Spinal cord (tissue), 10 donors: Measurements from ENCODE around the gene PSIP1. TPM values are rescaled to one million over a fixed set of nuclear protein-coding genes. Genes with fewer than 3 reads are reported as not detected.
A peak's percentile ranks its signal among the peaks of the same experiment; 100 is the strongest.
"Not testable (repeated sequence)": the region's sequence is repeated elsewhere in the genome, so short reads cannot be mapped to it uniquely, and the experiment has no call there.

ENCODE experiments used
- DNase-seq, 6 donors: peaks; one replicate each; pipeline versions ENCODE4 v3.0.0 to v3.0.0-alpha.2; 2013 to 2015; ENCODE audit warnings: low spot score in 6 of 6, low read depth in 4 of 6
- H3K27ac ChIP-seq: one replicate; pipeline ENCODE4 v1.5.1; 2013; ENCODE audit warnings: low read depth, low read length, control low read depth
- H3K27me3 ChIP-seq: one replicate; pipeline ENCODE4 v1.6.1; 2013; ENCODE audit warnings: low read length; ENCODE audit not compliant: control insufficient read depth, insufficient read depth
- H3K36me3 ChIP-seq: one replicate; pipeline ENCODE4 v1.6.1; 2013; ENCODE audit warnings: low read length; ENCODE audit not compliant: control insufficient read depth, insufficient read depth
- H3K4me1 ChIP-seq: one replicate; pipeline ENCODE4 v1.6.1; 2013; ENCODE audit warnings: low read length; ENCODE audit not compliant: control insufficient read depth, insufficient read depth
- H3K4me3 ChIP-seq: one replicate; pipeline ENCODE4 v1.5.1; 2013; ENCODE audit warnings: low read depth, low read length, control low read depth
- H3K9me3 ChIP-seq: one replicate; pipeline ENCODE4 v1.6.1; 2013; ENCODE audit warnings: low read length; ENCODE audit not compliant: control insufficient read depth, insufficient read depth
- WGBS: methylation state at CpG from one replicate; pipeline ENCODE4 v1.1.5; 2013; ENCODE audit warnings: missing lambda C conversion rate; ENCODE audit not compliant: insufficient coverage; 5-methylcytosine and 5-hydroxymethylcytosine counted together
- polyA plus RNA-seq, 2 donors: library from polyadenylated mRNA; unstranded; fragments of 120-200 nt; gene quantifications; one replicate each; pipeline ENCODE4 v1.2.1, GENCODE V29; 2013; ENCODE audit not compliant: insufficient read length in 2 of 2
- total RNA-seq, 2 donors: library from RNA; depleted of rRNA in 1 of 2; stranded (reverse); fragments of 120-200 nt in 1 of 2; fragments of >200 nt in 1 of 2; gene quantifications; one replicate each; pipeline versions ENCODE4 v1.2.3 to v1.2.4, GENCODE V29; 2013 to 2014
- donor health status: healthy.

PSIP1 gene
- total and polyA plus RNA-seq, 4 donors = 114 to 270 (median 164) TPM

DNA sequence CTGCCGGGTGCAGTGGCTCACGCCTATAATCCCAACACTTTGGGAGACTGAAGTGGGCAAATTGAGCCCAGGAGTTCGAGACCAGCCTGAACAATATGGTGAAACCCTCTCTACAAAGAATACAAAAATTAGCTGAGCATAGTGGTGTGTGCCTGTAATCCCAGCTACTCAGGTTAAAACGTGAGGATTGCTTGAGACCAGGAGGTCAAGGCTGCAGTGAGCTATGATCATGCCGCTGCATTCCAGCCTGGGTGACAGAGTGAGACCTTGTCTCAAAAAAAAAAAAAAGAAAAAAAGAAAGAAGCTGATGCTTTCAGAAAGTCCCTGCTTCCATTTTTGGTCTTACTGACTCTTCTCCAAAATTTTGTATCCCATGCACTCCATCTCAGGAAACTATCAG lies 56.8 kb downstream of the PSIP1 start:
- no peak for DNase-seq
- Histone ChIP-seq H3K4me1 (no peaks in the 10 kb centered on the region), H3K4me3 (no peak overlapping the region), H3K27me3 (no peaks in the 10 kb centered on the region), H3K36me3 (peaks cover 27% of the 10 kb centered on the region), H3K9me3 (no peaks in the 10 kb centered on the region), H3K27ac (no peak overlapping the region)
- WGBS = 80% methylated on average over 1 of the region's 5 CpGs

DNA sequence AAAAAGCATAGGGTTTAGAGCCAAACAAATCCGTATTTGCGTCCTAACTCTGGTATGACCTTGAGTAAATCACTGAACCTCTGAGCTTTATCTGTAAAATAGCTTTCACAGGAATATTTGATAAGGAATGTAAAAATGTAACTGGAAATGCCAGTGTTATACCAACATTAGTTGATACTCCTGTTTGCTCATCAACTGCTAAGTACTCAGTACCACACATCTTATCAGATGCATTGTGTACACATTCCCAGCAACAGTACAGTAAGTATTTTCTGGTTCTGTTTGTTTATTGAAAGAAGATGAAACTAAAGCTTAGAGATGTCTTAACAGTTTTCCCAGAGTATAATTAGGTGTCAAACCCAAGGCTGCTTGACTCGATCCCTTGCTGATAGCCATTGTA lies 66.6 kb downstream of the PSIP1 start:
- DNase-seq = no peak
- H3K4me1 ChIP-seq = no peaks in the 10 kb centered on the region
- H3K9me3 ChIP-seq = no peaks in the 10 kb centered on the region
- H3K4me3 ChIP-seq = no peak overlapping the region
- WGBS = no CpG with 5 or more reads among the region's 3 CpGs
- no peaks in the 10 kb centered on the region for H3K27me3 ChIP-seq
- no peak overlapping the region for H3K27ac ChIP-seq
- H3K36me3 ChIP-seq = peaks cover 42% of the 10 kb centered on the region

DNA sequence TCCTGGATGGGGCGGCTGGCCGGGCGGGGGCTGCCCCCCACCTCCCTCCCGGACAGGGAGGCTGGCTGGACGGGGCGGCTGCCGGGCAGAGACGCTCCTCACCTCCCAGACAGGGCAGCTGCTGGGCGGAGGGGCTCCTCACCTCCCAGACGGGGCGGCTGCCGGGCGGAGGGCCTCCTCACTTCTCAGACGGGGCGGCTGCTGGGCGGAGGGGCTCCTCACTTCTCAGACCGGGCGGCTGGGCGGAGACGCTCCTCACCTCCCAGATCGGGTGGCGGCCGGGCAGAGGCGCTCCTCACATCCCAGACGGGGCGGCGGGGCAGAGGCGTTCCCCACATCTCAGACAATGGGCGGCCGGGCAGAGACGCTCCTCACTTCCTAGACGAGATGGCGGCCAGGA lies 68.5 kb downstream of the PSIP1 start:
- H3K27me3 ChIP-seq, DNase-seq, H3K4me1 ChIP-seq, H3K9me3 ChIP-seq, H3K4me3 ChIP-seq, H3K27ac ChIP-seq: not testable (repeated sequence)
- H3K36me3 ChIP-seq = peaks cover 42% of the 10 kb centered on the region
- 99% methylated on average over 28 of the region's 33 CpGs for WGBS

DNA sequence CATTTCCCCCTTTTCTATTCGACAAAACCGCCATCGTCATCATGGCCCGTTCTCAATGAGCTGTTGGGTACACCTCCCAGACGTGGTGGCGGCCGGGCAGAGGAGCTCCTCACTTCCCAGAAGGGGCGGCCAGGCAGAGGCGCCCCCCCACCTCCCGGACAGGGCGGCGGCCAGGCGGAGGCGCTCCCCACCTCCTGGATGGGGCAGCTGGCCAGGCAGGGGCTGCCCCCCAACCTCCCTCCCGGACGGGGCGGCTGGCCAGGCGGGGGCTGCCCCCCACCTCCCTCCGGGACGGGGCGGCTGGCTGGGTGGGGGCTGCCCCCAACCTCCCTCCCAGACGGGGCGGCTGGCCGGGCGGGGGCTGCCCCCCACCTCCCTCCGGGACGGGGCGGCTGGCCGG lies 68.9 kb downstream of the PSIP1 start:
- not testable (repeated sequence) for H3K27ac ChIP-seq, H3K27me3 ChIP-seq, H3K9me3 ChIP-seq, DNase-seq, H3K4me1 ChIP-seq, H3K4me3 ChIP-seq
- peaks cover 44% of the 10 kb centered on the region for H3K36me3 ChIP-seq
- WGBS = 98% methylated on average over 16 of the region's 29 CpGs

DNA sequence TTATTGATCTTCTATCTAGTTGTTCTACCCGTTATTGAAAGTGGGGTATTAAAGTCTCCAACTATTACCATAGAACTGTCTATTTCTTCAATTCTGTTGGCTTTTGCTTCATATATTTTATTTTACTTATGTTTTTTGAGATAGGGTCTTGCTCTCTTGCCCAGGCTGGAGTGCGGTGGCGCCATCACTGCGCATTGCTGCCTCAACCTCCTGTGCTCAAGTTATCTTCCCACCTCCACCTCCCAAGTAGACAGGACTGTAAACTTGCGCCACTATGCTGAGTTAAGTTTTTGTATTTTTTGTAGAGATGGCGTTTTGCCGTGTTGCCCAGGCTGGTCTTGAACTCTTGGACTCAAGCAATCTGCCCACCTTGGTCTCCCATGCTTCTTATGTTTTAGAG lies 71.9 kb downstream of the PSIP1 start:
- DNase-seq = no peak
- no CpG with 5 or more reads among the region's 7 CpGs for WGBS
- H3K27ac ChIP-seq = no peak overlapping the region
- H3K4me3 ChIP-seq = no peak overlapping the region
- no peaks in the 10 kb centered on the region for H3K4me1 ChIP-seq
- H3K27me3 ChIP-seq = no peaks in the 10 kb centered on the region
- peaks cover 45% of the 10 kb centered on the region for H3K36me3 ChIP-seq
- H3K9me3 ChIP-seq = peaks cover 1% of the 10 kb centered on the region

DNA sequence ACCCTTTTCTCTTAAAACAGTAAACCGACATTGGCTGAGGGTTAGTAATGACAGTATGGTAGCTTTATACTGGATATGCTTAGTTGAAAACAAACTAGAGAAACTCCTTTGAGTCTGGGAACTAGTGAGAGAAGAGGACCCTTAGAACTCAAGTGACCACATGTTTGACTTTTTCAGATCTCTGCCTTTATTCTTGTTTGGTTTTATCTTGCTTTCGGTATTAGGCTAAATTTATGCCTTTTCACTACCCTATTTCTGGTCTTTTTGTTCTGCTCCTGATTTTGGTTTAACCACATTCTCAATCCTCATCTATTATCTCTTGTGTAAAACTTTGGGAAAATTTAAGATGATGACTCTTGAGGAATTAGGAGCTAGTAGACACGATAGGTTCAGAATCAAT lies 77.1 kb downstream of the PSIP1 start:
- Histone ChIP-seq H3K27me3 (no peaks in the 10 kb centered on the region), H3K27ac (no peak overlapping the region), H3K4me1 (peaks cover 3% of the 10 kb centered on the region), H3K36me3 (peaks cover 20% of the 10 kb centered on the region), H3K4me3 (no peak overlapping the region), H3K9me3 (peaks cover 1% of the 10 kb centered on the region)
- WGBS = no CpG with 5 or more reads among the region's 3 CpGs
- DNase-seq = no peak

DNA sequence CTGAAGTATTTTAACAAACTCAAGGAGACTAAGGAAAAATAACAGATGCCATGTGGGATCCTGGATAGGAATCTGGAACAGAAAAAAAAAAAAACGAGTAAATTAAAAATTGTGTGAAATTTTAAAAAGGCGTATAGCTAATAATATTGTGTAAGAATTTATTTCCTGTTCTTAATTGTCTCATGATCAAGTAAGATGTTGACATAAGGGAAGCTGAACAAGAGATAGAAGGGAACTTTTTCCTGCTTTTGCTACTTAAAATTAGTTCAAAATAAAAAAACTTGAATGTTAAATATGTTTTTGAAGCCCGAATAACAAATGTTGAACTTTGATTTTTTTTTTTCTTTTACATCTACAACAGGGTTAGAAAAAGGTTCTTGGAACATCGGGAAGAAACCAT lies 77.6 kb downstream of the PSIP1 start:
- DNase-seq = no peak
- H3K27me3 ChIP-seq = no peaks in the 10 kb centered on the region
- H3K27ac ChIP-seq = no peak overlapping the region
- no peak overlapping the region for H3K4me3 ChIP-seq
- WGBS = no CpG with 5 or more reads among the region's 4 CpGs
- peaks cover 20% of the 10 kb centered on the region for H3K36me3 ChIP-seq
- peaks cover 1% of the 10 kb centered on the region for H3K9me3 ChIP-seq
- H3K4me1 ChIP-seq = peaks cover 3% of the 10 kb centered on the region

DNA sequence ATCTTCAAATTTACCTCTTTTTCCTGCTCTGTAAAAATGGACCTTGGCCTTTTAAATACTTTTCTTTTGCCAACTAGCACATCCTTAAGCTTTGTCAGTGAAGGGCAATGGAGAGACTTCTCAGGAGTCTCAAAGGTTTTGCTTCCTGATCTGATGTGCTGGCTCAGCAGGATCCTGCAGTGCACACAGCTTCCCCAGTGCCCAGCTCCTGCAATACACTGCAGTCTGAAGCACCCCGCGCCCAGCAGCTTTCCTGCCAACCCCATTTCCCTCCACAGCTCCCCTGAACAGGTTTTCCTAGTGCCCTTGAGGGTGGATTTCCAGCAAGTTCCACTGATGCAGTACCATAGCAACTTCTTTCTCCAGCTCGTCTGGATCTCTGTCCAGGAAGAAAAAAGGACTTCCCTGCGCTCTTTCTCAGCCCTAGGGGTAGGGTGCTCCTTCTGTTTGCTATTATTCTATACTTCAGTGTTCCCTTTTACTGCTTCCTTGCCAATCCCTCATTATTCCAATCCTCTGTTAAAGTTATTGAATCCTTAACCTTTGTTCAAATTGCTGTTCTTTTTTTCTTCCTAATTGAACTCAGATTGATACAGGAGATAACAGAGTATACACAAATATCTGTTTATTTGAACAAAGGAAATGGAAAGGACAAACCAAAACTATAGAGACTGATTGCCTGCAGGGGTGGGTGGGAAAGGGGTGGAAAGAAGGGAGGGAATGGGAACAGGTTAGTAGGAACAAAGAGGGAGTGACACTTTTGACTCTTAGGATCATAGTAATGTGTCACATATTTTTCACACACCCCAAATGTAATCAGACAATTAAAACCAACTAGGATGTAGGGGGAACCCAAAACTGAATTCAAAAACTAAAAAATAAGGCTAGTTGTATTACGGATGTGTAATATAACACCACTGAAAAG lies 79.6 kb downstream of the PSIP1 start:
- H3K36me3 ChIP-seq = peaks cover 20% of the 10 kb centered on the region
- H3K9me3 ChIP-seq = no peaks in the 10 kb centered on the region
- peaks cover 3% of the 10 kb centered on the region for H3K4me1 ChIP-seq
- no peaks in the 10 kb centered on the region for H3K27me3 ChIP-seq
- H3K4me3 ChIP-seq = no peak overlapping the region
- DNase-seq = peak in 2 of 6 donors; percentile 9 to 20
- H3K27ac ChIP-seq = no peak overlapping the region
- WGBS = 64% methylated on average over 2 of the region's 5 CpGs

DNA sequence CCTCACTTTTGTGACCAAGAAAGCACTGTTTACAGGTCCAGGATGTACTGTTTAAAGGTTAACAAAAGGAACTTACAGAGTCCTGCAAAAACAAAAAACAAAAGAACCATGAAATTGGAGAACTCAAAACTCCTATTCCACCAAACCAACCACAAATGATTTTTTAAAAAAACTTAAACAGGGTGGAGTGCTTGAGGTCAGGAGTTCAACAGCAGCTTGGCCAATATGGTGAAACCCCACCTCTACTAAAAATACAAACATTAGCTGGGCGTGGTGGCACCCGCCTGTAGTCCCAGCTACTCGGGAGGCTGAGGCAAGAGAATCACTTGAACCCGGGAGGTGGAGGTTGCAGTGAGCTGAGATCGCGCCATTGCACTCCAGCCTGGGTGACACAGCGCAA lies 83.1 kb downstream of the PSIP1 start:
- H3K4me3 ChIP-seq, H3K27ac ChIP-seq, H3K9me3 ChIP-seq, H3K27me3 ChIP-seq, DNase-seq, H3K4me1 ChIP-seq: not testable (repeated sequence)
- WGBS = no CpG with 5 or more reads among the region's 7 CpGs
- peaks cover 18% of the 10 kb centered on the region for H3K36me3 ChIP-seq

DNA sequence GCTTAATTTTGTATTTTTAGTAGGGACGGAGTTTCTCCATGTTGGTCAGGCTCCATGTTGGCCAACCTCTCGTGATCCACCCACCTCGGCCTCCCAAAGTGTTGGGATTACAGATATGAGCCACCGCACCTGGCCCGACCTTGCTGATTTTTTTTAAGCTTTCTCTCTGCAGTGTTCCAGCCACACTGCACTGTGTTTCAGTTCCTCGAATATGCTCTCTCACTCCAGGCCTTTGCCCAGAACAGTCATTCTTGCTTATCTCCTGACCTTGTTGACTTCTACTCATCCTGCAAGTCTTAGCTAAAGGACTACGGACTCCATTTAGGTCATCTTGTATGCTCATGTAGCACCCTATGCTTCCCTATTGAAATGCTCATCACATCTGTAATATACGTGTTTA lies 84.8 kb downstream of the PSIP1 start:
- WGBS = 97% methylated on average over 7 of the region's 8 CpGs
- Histone ChIP-seq H3K27ac (no peak overlapping the region), H3K9me3 (no peaks in the 10 kb centered on the region), H3K27me3 (no peaks in the 10 kb centered on the region), H3K4me3 (no peak overlapping the region), H3K36me3 (peaks cover 18% of the 10 kb centered on the region), H3K4me1 (peaks cover 2% of the 10 kb centered on the region)
- no peak for DNase-seq
